ENCODE results near the gene RAB20.

The RAB20 gene

DNA sequence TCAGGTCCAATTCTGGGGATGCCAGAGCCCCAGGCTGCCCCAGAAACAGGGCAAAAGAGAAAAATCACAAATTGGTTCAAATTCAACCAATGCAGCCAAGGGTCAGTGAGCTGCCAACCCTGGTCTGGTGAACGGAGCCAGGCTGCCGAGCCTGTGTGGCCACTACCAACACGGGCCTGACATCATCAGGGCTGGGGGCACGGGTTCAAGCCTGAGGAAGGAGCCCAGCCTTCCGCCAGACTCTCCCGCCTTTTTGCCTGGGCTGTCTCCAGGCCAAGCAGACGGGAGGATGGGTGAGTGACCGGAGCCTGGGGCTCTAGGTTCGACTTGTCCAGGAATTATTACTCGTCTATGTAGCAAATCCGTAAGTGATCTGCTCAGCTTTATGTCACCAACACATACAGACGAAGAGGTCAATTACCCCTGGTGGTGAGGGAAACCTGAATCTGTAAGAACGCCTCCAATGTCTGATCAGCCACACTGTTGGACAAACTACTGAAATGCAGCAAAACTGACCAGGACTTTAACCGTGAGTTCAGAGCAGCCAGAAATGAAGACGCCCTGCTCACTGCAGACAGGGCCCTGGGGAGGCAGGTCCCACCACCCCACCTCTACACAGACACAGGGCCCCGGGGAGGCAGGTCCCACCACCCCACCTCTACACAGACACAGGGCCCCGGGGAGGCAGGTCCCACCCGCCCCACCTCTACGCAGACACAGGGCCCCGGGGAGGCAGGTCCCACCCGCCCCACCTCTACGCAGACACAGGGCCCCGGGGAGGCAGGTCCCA lies 31.8 kb downstream of the RAB20 start:
- no peak for DNase-seq (ENCODE audit: low read depth)

DNA sequence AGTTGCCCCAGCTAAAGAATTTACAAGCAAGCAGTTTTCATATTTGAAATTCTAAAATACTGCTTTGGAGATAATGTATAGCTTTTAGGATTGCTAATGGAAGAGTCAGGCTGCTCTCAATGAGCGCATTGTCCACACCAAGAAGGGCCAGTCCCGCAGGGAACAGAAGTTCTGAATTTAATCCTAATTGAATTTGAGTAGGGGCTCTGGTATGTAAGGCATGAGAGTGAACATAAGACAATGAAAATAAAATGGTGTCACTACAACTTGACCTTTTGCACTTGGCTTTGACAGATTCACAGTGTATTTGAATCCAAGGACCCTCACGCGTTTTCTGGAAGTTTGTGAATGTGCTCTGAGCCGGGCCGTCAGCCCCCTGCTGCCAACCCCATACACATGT lies 32.6 kb downstream of the RAB20 start:
- no peak for DNase-seq (ENCODE audit: low read depth)

DNA sequence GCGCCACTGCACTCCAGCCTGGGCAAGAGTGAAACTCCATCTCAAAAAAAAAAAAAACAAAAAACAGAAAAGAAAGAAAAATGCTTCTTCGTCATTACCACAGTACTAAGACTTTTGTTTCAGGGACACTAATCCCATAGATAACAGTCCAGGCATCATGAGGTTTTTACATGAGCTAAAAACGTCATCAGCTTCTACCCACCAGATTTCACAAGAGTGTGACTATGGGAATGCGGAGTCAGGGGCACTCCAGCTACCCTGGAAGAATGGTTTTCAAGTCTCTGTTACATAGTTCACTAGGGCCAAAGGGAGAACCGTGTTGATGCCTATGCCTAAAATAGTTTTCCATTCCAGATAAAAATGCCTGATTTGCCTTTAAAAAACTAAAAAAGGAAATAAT lies 33.2 kb downstream of the RAB20 start:
- DNase-seq (ENCODE audit: low read depth): no peak

DNA sequence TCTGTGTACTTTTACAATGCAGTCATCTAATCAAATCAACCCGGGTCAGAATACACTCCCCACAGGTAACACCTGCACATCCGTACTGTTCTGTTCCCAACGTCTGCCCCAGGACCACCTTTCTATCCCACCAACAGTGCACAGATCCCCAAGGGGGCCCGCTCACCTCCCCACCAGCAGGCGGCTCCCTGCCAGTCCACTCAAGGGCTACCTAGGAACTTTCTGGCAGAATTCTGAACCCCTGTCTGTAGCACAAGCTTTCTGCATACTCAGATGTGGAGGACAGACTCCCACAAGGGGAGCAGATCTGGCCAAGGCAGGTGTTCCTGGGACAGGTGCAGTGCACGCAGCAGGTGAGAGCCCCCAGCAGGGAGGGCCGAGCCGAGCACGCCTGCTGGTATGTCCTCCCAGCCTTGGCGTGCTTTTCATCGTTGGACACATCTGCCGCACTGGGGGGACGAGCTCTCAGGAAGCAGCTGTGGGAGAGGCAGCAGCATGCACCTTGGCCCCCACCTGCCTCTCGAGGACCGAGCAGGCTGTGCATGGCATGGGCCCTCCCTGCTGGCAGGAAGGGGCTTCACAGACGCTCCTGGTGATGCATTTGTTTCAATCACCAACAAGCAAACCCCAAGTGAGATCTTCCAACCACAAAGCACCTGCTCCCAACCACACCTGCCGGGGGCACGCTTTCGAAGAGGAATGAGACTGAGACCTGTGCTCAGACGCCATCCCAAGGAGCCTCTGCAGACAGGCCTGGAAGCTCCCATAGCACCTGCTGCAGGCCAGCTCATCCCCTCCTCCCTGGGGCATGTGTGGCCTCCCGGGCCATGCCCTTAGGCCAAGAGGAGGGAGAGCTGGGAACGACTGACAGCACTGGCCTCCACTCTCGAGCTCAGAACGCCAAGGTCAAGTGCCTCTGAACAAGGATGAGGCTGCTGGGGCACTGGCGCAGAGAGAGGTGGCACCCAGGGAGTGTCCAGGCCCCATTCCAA lies 35.9 kb downstream of the RAB20 start:
- DNase-seq (ENCODE audit: low read depth): no peak

DNA sequence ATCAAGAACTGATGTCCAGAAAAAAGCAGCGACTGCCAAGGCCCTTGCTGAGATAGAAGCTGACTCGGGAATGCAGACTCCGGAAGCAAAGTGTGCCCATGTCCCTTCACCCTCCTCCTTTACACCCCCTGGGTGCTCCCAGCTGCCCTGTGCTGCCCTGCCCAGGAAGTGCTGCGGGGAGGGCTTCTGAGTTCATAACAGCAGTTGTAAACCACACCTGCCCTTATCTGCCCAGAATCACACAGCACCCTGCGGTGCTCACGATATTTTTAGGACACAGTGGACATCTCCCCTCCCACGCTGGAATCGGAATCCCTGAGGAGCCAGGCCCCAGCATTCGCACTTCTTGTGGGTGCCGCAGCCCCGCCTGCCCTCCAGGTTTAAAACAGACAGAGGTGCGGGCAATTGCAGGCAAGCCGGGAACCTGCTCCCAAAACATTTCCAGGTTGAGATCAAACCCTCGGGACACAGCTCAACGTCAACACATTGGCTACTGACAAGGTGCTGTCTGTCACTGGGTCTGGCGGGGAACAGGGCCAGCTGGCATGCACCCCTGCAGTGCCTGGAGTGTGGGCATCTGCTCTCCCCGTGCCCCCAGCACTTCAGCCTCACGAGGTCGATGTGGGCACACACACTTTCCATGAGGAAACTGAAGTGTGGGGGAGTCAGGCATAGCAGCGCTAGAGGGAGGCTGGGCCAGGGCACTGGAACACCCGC lies 36.8 kb downstream of the RAB20 start:
- no peak for DNase-seq (ENCODE audit: low read depth)

DNA sequence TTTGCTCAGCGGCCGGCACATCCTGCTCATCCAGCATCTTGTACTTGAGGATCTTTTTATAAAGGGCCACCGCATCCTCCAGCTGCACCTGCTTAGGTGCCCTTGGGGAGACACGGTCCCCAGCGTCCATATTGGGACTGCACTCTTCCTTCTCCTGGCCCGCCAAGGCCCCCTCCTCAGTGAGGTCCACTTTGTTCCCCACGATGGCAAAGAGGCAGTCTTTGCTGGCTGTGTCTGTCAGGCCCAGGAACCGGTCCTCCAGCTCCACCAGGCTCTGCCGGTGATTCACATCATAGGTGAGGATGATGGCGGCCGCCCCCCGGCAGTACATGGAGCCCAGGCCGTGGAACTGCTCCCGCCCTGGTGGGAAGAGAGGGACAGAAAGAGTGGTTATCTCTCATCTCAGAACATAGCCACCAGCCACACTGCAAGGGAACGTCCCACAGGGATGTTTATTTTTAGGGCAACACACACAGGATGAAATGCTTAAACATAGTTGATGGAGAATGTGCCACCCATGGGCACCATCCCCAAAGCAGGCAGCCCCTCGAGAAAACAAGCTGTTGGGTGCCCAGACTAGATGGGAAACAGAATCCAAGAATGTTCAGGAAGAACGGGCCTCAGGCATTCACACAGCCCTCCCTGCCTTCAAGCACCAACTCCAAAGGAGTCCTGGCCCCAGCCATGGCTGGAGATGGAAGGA lies 37.5 kb downstream of the RAB20 start:
- DNase-seq (ENCODE audit: low read depth): no peak

DNA sequence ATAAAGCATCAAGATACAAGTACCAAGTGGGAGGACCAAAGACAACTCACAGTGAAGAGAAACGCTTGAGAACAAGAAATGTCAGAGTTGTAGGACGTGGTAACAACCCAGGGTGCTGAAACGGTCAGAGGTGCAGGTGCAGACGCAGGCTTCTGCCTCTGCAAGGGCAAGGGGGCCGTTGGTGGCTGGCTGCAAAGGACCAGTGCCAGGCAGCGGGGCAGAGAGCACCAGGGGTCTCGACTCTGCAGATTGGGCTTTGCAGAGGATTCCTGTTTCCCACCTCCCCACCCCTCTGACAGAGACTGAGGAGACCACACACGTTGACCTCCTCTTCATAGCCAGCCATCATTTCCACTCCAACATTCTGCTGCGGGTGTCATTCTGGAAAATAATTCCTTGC lies 38.3 kb downstream of the RAB20 start:
- no peak for DNase-seq (ENCODE audit: low read depth)

DNA sequence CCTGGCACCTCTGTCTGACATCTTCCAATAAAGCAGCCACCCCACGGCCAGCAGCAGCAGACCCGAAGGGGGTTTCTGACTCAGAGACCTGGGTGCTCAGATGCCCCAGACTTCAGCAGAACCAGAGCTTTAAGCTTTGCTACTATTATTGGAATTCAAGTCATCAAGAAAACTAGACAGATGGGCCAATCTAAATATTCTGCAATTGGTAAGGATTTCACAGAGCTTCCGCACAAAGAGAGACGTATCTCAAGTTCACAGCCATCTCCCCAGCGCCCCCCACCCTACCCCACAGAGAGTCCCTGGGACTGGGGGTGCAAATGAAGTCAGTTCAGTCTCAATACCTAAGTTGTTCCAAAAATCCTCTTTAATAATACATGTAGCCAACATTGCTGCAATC lies 38.8 kb downstream of the RAB20 start:
- no peak for DNase-seq (ENCODE audit: low read depth)

DNA sequence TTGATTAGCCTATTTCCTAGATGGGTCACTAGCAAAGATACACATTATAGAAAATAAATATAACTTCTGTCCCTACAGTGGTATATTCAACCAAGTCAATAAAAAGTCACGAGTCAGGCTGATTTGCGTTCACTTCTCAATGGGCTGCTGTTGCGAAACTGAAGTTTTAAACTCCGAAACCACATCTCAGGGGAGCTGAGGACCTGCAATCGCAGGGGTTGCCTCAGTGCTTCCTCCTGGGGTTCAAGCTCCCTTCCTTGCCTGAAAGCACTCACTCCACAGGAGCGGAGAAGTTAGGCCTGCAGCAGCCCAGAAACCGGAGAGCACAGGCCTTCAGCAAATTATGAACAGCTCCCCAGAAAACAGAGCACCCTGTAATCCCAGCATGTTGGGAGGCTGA lies 39.6 kb downstream of the RAB20 start:
- no peak for DNase-seq (ENCODE audit: low read depth)

DNA sequence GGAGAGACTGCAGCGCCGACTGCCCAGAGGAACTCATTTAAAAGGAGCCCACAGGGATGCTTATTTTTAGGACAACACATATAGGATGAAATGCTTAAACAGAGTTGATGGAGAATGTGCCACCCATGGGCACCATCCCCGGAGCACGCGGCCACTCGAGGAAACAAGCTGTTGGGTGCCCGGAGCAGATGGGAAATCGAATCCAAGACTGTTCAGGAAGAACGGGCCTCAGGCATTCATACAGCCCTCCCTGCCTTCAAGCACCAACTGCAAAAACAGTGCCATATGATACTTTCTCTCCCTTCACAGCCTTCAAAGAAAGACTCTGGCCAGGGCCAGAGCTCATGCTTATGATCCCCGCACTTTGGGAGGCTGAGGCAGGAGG lies 40.2 kb downstream of the RAB20 start:
- no peak for DNase-seq (ENCODE audit: low read depth)

DNA sequence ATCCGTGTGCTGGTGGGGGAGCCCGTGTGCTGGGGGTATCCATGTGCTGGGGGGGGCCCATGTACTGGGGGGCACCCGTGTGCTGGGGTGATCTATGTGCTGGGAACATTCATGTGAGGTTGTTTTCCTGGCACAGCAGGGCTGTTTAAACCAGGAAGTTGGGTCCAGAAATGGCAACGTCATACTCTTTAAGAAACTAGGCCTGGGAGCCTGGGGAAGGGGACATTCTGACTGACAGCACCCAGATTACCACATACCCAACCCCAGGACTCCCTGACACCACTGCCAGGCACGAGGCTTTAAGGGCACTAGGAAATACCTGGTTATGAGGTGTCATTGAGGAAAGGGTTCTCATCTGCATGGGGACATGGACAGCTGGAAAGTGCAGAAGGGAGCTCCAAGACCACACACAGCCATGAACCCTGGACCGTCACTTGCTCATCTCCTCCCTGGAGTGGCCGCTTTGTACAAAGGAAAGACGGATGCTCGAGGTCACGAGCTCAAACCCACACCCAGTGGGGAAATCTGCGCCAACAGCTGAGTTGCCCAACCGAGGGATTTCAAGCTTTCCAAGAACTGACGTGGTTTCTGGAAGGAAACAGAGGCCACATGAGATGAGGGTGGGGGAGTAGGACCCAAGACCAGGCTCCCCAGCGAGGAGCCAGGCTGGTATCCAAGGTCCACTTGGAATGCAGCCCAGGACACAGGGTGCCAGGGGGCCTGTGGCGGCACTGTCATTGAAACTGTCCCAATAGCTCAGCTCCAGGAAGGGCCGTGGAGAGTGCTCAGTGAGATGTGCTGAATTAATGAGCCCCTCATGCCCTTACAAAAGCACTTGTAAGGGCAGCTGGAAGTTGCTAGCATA lies 40.9 kb downstream of the RAB20 start:
- DNase-seq (ENCODE audit: low read depth): no peak

DNA sequence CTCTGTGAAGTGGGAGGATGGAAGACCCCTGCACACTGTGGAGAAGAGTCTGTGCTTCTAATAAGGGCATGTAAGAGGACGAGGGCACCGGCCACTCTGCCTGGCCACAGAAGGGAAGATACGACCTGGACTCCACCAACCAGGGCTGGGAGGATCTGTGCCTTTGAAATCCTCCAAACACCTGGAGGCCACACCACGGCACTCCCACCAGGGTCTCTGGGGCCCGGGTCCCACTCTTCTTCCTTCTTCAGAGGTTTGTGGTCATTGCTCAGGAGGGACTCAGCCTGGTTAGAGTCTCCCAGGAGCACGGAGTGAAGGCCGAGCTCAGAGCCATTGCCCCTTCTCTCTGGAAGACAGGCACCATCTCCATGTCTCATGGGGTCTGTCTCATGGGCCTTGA lies 42.0 kb downstream of the RAB20 start:
- DNase-seq (ENCODE audit: low read depth): no peak

DNA sequence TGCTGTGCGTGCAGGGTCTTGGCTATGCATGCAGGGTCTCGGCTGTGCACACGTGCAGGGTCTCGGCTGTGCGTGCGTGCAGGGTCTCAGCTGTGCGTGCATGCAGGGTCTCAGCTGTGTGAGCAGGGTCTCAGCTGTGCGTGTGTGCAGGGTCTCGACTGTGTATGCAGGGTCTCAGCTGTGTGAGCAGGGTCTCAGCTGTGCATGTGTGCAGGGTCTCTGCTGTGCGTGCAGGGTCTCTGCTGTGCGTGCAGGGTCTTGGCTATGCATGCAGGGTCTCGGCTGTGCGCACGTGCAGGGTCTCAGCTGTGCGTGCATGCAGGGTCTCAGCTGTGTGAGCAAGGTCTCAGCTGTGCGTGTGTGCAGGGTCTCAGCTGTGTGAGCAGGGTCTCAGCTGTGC lies 42.5 kb downstream of the RAB20 start:
- no peak for DNase-seq (ENCODE audit: low read depth)

DNA sequence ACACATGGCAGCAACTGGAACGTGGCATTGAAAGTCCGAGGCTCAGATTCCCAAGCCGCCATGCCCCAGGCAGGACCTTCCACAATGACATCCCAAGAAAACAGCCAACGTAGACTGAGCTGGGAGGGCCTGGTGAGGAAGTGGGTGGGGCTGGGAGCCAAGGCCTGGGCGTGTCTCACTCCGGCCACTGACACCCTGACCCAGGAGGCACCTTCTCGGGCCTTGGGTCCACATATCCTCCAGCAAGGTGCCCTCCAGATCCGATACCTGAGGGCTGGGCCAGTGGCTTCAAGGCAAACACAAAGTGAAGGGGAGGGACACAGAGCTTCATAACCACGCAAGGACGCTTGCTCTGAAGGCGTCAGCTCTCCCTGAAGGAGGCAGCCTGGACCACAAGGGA lies 43.0 kb downstream of the RAB20 start:
- no peak for DNase-seq (ENCODE audit: low read depth)

DNA sequence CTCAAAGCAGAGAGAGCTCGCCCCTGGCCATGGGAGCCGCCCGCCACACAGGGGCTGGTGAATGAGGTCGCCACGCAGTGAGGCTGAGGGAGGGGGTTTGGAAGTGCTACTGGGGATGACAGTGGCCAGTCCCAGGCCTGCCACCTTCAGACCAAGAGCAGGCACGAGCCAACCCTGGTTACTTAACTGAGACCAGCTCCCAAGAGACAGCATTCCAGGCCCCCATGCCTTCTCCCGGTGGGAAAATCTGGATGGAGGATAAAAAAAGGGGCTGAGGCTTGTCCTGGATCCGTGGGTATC lies 43.3 kb downstream of the RAB20 start:
- no peak for DNase-seq (ENCODE audit: low read depth)

DNA sequence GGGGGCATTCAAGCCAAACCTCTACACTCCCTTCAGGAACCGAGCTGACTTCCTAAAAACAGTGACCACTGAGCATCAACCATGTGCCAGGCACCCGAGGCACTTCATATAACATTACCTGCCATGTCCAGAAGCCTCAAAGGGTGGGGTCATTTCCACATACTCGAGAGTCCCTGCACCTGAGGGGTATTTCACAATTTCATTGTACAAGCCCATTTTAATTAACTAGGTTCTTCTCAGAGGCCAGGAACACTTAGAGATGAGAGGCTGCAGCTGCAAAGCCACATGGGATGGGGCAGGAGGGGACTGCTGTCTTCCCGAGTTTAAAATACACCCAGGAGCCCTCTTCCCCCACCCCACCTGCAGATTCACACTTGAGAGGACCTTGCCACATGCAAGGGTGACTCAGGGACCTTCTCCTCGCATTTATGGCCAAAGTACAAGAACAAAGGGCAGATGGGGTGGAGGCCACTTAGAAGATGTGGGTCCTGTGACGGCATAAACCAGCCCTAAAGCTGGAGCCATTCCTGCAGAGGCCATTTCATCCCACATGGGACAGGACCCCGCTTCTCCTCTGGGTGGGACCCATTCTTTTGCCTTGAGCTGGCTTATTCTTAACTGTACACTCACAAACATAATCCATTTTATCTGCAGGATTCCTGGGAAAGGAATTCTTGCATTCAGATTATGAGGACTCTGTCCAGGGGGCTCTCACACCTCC lies 43.9 kb downstream of the RAB20 start:
- DNase-seq (ENCODE audit: low read depth): no peak

DNA sequence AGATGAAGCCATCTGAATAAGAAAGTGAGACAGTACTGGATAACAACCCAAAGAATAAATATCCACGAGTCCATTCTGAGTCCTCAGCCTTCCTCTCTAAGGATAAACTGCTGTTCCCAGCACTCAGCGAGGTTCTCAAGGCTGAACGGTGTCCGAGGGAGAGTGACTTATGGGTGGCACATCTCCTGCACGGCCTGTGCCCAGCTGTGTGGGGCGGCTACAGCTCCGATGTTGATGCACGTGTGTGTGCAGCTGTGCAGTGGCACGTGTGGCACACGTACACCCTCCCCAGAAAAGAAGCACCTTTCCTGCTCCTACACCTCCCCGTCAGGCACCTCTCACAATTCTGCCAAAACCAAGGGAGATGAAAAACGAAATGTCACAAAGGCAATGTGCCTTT lies 45.0 kb downstream of the RAB20 start:
- no peak for DNase-seq (ENCODE audit: low read depth)

DNA sequence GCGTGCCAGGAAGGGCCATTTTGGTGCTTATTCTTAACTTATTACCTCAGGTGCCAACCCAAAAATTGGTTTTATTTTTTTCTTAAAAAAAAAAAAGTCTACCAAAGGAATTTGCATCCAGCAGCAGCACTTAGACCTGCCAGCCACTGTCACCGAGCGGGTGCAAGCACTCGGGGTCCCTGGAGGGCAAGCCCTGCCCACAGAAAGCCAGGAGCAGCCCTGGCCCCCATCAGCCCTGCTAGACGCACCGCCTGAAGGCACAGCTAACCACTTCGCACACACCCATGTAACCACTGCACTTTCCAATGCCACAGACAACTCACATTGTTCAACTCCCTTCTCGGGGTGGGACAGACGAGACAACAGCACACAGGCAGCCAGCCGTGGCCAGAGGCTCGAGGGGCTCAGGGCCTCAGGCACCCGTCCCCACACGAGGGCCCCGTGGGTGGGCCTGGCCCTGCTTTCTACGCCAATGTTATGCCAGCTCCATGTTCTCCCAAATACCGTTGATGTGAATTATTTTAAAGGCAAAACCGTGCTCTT lies 49.3 kb downstream of the RAB20 start:
- DNase-seq (ENCODE audit: low read depth): no peak

DNA sequence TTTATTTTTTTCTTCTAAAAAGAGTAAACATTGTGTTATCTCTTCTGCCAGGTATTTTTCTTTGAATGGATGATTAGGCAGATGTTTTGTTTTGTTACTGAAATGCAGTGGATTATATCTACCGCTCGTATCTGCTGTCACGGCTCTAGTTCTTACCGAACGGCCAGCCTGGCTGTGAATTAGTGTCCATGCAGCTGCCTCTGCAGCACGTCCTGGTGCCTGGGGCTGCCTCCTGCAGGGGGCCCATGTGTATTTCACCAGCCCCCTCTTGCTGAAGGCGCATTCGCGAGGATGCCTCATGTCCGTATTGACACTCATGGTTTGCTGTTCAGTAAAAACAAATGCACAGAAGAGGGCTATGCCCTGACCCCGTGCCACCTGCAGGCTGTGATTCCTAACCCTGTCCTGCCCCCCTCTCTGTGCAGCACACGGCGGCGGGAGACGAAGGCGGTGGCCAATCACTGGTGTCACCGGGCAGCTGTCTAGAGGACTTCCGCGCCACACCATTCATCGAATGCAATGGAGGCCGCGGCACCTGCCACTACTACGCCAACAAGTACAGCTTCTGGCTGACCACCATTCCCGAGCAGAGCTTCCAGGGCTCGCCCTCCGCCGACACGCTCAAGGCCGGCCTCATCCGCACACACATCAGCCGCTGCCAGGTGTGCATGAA lies 49.9 kb downstream of the RAB20 start:
- no peak for DNase-seq (ENCODE audit: low read depth)

Data from EH (cell line).